ENCODE data around the gene LYAR.

DNA sequence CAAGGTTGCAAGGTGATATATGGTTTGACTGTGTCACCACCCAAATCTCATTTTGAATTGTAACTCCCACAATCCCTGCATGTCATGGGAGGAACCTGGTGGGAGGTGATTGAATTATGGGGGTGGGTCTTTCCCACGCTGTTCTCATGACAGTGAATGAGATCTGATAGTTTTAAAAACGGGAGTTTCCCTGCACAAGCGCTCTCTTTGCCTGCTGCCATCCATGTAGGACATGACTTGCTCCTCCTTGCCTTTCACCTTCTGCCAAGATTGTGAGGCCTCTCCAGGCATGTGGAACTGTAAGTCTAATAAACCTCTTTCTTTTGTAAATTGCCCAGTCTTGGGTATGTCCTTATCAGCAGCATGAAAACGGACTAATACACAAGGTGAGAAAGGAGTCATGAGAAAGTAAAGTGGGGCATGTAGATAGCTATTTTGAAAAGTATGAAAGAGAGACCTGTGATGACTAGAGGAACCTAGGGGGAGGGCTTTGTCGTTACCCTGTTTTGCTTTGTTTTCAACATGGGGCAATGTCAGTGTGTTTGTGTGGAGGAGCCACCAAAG, 6.4 kb upstream of the LYAR start:
- TF ChIP-seq YY1 (IDR thresholded peaks at IDR 0.05; ENCODE audit: low read depth), result no peak
- no peak for TF ChIP-seq TAF1 (IDR thresholded peaks at IDR 0.05; ENCODE audit: low read depth)
- no peak for TF ChIP-seq RAD21 (IDR thresholded peaks at IDR 0.05; ENCODE audit: low read depth)
